Mesothelial cell of epicardium (in vitro differentiated cells): ENCODE data around the gene SLC8A3. TPM values are rescaled to one million over a fixed set of nuclear protein-coding genes. Genes with fewer than 3 reads are reported as not detected.

Experiments used
- DNase-seq, 2 experiments: peaks; one replicate each; pipeline ENCODE4 v3.0.0; 2021; ENCODE audit warnings: low spot score in 2 of 2; ENCODE audit not compliant: unreplicated experiment in 2 of 2
- H3K27ac Mint-ChIP-seq: 2 replicates; pipeline ENCODE4 v1.8.0; 2021; ENCODE audit warnings: mixed read lengths
- H3K27me3 Mint-ChIP-seq: 2 replicates; pipeline ENCODE4 v1.8.0; 2021; ENCODE audit warnings: low read depth, mixed read lengths
- H3K36me3 Mint-ChIP-seq: 2 replicates; pipeline ENCODE4 v1.8.0; 2021; ENCODE audit warnings: mixed read lengths
- H3K4me1 Mint-ChIP-seq: 2 replicates; pipeline ENCODE4 v1.8.0; 2021; ENCODE audit warnings: mixed read lengths
- H3K4me3 Mint-ChIP-seq: 2 replicates; pipeline ENCODE4 v1.8.0; 2021; ENCODE audit warnings: mild to moderate bottlenecking, moderate library complexity, mixed read lengths
- H3K9me3 Mint-ChIP-seq: 2 replicates; pipeline ENCODE4 v1.8.0; 2021; ENCODE audit warnings: mixed read lengths
- total RNA-seq: library from RNA; stranded (reverse); gene quantifications from 3 replicates; pipeline ENCODE4 v1.2.1, GENCODE V29; 2021
- TF ChIP-seq, protein P1 (sequence below): fragments of 200-600 bp; sonication (generic); IDR thresholded peaks from one replicate; pipeline ENCODE4 v1.5.0; 2021; ENCODE audit warnings: antibody characterized with exemption; ENCODE audit not compliant: unreplicated experiment

The SLC8A3 gene
- total RNA-seq, 1 donor from 2014 or later, result 0.27 TPM

DNA sequence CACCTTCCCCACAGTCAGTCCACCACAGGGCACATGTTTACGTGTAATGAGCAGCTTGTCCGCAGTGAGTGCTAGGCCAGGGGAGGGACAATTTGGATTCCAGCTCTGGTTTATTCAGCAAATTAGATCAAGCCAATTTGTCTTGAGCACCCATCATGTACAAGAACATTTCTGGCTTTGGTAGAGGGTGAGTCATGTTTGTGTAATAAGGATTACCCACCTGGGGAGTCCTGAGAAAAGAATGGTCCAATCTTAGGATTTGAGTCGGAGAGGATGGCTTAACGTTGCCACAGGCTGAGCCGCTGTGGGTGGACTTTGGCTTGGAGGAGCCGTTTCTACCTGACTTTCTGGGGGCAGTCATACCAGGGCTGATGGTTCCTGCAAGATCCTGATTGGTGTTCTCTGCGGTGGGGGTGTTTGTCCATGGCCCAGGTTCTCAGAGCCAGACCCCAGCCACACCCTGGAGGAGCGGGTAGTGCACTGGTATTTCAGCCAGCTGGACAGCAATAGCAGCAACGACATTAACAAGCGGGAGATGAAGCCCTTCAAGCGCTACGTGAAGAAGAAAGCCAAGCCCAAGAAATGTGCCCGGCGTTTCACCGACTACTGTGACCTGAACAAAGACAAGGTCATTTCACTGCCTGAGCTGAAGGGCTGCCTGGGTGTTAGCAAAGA is 165.8 kb downstream of the SLC8A3 start:
- no peaks in the 10 kb centered on the region for H3K36me3 Mint-ChIP-seq

DNA sequence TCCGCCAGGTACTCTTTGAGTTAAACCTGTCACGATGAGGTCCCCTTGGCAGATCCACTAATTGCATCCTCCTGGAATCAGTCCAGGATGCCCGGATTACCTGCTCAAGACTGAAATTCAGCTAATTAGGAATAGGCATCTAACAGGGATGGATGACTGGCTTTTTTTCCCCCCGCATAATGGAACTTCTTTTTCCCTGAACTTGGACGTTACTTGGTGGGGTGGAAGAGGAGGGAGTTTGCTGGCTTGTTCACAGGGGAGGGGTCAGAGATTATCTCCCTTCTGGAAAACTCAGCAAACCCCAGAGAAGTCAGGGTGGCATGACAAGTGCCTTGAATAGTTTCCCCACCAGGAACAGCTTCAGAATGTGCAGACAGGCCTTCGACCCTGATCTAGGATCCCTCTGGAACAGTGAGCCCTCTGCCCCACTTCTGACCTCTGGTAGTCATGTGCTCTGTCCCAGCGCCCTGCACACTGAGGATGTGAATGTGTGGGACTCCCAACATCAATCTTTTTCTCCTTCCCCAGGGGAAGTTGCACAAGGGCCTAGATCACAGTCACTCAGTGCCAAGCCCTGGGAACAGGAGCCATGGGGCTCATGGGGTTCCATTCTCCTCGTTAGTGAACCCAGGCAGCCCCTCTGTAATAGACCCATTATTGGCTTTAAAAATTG is 167.1 kb downstream of the SLC8A3 start:
- H3K27ac Mint-ChIP-seq, result no peak overlapping the region
- no peaks in the 10 kb centered on the region for H3K36me3 Mint-ChIP-seq
- peaks cover 16% of the 10 kb centered on the region for H3K27me3 Mint-ChIP-seq
- DNase-seq, result no peak
- TF ChIP-seq, protein P1, sequence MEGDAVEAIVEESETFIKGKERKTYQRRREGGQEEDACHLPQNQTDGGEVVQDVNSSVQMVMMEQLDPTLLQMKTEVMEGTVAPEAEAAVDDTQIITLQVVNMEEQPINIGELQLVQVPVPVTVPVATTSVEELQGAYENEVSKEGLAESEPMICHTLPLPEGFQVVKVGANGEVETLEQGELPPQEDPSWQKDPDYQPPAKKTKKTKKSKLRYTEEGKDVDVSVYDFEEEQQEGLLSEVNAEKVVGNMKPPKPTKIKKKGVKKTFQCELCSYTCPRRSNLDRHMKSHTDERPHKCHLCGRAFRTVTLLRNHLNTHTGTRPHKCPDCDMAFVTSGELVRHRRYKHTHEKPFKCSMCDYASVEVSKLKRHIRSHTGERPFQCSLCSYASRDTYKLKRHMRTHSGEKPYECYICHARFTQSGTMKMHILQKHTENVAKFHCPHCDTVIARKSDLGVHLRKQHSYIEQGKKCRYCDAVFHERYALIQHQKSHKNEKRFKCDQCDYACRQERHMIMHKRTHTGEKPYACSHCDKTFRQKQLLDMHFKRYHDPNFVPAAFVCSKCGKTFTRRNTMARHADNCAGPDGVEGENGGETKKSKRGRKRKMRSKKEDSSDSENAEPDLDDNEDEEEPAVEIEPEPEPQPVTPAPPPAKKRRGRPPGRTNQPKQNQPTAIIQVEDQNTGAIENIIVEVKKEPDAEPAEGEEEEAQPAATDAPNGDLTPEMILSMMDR, result no peak
- H3K4me3 Mint-ChIP-seq, result no peak overlapping the region
- peaks cover 11% of the 10 kb centered on the region for H3K4me1 Mint-ChIP-seq
- H3K9me3 Mint-ChIP-seq, result no peaks in the 10 kb centered on the region

More for the DNA sequence above, 165.8 kb downstream of the SLC8A3 start:
- no peaks in the 10 kb centered on the region for H3K9me3 Mint-ChIP-seq
- no peak overlapping the region for H3K4me3 Mint-ChIP-seq
- peaks cover 8% of the 10 kb centered on the region for H3K4me1 Mint-ChIP-seq
- no peak overlapping the region for H3K27ac Mint-ChIP-seq
- peaks cover 15% of the 10 kb centered on the region for H3K27me3 Mint-ChIP-seq
- DNase-seq, result no peak
- TF ChIP-seq, protein P1, result no peak

DNA sequence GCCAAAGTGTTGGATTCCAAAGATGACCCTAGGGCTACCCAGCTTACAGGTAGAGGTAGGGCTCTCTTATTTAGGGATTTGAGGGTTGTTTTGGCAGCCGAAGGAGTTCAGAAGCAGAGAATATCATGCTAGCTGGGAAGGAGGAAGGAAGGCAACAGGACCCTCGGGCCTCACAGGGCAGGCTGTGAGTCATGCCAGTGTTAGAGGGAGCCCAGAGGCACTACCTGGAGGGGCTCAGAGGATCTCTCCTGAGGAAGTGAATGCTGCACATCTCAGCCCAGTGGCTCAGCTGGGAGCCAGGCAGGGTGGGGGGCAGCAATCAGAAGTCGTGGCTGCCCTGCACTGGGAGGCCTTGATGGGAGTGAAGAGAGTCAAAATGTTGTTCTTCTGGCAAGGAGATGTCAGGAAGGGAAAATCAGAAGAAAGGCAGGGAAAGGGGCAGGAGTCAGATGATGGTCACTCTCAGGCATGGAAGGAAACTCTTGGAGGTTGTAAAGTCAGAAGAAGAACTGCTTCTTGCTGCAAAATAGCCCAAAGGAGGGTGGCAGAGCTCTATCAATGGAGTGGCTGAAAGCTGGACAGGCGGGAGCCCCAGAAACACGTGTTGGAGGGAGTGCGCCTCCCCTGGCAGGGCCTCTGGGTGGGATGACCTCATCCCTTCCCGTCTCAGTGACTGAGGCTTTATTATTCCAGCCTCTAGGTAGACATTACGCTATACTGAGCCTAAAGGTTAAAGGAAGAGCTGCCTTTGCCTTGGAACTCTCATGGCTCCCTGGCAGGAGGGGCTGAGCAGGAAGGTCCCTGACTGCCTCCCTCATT is 168.2 kb downstream of the SLC8A3 start:
- TF ChIP-seq, protein P1, result no peak
- Mint-ChIP-seq H3K36me3 (no peaks in the 10 kb centered on the region), H3K4me3 (no peak overlapping the region), H3K9me3 (no peaks in the 10 kb centered on the region), H3K27ac (no peak overlapping the region), H3K4me1 (peaks cover 11% of the 10 kb centered on the region), H3K27me3 (peaks cover 14% of the 10 kb centered on the region)
- no peak for DNase-seq

DNA sequence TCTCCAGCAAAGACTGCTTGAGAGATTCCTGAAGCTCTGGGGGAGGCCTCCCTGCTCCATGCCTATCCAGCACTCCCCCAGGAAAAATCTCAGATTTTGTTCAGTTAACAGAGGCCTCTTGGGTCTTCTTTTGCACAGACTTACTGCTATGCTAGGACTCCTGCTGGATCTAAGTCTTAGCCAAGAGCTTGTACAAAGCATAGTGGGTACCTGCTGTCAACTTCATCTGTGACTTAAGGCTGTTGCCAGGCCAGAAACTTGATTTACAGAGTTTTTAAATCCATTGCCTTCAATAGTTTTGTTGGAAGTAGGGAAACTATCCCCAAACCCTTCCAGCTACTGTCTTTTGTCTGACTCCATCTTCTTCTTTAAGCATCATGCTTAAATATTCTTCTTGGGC is 169.1 kb downstream of the SLC8A3 start:
- H3K4me3 Mint-ChIP-seq, result no peak overlapping the region
- H3K36me3 Mint-ChIP-seq, result no peaks in the 10 kb centered on the region
- DNase-seq, result no peak

DNA sequence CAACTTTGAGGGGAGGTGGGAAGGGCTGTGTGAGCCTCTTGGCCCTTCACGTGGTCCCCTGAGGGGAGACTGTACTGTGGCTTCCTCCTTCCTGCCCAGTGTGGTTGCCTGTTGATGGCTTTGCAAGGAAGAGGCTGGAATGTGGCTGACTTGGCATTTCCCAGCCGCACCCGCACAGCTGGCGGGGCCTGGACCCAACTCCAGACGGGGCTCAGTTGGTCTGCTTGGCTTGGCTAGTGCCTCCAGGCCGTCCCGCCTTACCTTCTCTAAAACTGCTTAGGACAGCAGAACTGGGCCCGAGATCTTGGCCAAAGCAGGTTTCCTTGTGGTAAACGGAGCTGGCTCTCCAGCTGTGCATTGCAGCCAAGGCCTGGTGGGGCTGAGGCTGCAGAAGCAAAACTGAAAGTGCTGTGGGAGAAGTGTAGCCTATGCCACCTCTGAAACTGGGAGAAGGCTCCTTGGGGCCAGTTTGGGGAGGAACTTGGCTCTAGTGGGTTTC is 170.0 kb downstream of the SLC8A3 start:
- Mint-ChIP-seq H3K4me3 (no peak overlapping the region), H3K27ac (no peak overlapping the region), H3K36me3 (no peaks in the 10 kb centered on the region), H3K4me1 (peaks cover 11% of the 10 kb centered on the region), H3K27me3 (peaks cover 9% of the 10 kb centered on the region), H3K9me3 (no peaks in the 10 kb centered on the region)
- TF ChIP-seq, protein P1, result no peak
- DNase-seq, result no peak

More for the DNA sequence above, 169.1 kb downstream of the SLC8A3 start:
- TF ChIP-seq, protein P1, result no peak
- no peaks in the 10 kb centered on the region for H3K9me3 Mint-ChIP-seq
- H3K27ac Mint-ChIP-seq, result no peak overlapping the region
- H3K4me1 Mint-ChIP-seq, result peaks cover 11% of the 10 kb centered on the region
- peaks cover 12% of the 10 kb centered on the region for H3K27me3 Mint-ChIP-seq
